Right kidney (tissue), 1 donor: ENCODE data around the gene GALNT16.
"Not testable (repeated sequence)": the region's sequence is repeated elsewhere in the genome, so short reads cannot be mapped to it uniquely, and the experiment has no call there.

Source experiments
- DNase-seq: peaks from one replicate; pipeline ENCODE4 v3.0.0-alpha.2; 2016

The GALNT16 gene

GRCh38 chr14:69285661-69286255 lies 25.8 kb downstream of the GALNT16 start:
- DNase-seq = no peak

- DNase-seq = no peak
These were observed 27.4 kb downstream of the GALNT16 start for GRCh38 chr14:69287098-69288010.

GRCh38 chr14:69288011-69288771 lies 28.2 kb downstream of the GALNT16 start:
- peak; percentile 15 for DNase-seq

DNA sequence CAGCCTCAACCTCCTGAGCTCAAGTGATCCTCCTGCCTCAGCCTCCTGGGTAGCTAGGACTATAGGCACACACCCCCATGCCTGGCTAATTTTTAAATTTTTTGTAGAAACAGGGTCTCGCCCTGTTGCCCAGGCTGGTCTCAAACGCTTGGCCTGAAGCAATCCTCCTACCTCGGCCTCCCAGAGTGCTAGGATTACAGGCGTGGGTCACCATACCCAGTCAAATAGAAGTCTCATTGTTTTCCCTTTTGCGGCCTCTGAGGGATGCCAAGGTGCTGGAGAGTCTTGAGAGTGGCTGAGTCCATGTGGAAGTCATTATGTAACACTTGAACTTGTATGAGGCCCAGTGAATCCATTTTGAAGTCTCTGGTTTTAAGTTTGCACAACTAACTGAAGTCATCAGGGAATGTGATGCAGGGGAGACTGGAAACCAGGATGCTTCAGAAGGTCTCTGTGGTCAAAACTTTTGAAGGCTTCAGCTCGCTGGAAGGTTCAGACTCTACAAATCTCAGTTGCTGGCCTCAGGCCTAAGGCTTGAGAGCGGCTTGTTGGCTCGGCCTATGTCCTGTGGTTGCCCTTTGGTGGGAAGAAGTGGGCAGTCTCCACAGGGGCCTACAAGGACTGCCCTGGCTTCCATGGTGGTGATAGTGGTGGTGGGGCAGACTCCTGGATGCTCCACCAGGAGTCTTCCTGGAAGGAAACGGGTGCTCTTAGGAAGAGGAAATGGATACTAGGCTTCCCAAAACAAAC lies 29.2 kb downstream of the GALNT16 start:
- DNase-seq = no peak

DNA sequence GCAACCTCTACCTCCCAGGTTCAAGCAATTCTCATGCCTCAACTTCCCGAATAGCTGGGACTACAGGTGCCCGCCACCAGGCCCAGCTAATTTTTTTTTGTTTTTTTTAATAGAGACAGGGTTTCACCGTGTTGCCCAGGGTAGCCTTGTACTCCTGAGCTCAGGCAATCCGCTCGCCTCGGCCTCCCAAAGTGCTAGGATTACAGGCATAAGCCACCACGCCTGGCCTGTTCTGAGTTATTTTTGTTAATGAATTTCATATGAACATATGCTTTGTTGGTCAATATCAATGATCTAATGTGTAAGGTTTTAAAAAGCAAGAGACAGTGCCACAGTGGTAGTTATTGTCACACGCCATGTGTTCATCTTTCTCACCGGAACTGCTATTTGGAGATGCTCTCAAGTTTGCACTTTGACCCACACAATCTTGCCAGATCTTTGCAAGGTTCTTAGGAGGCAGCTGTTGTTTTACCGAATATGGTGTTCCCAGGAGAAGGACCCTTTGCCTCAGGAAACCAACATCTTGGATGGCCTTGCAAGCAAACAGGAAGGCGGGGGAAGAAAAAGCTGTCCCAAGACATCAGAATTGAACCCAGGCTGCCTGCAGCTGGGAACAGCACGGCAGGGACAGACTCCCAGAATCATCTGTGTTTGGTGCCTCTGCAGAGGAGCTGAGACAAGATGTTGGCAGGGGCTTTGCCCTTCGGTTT lies 30.0 kb downstream of the GALNT16 start:
- DNase-seq = no peak

DNA sequence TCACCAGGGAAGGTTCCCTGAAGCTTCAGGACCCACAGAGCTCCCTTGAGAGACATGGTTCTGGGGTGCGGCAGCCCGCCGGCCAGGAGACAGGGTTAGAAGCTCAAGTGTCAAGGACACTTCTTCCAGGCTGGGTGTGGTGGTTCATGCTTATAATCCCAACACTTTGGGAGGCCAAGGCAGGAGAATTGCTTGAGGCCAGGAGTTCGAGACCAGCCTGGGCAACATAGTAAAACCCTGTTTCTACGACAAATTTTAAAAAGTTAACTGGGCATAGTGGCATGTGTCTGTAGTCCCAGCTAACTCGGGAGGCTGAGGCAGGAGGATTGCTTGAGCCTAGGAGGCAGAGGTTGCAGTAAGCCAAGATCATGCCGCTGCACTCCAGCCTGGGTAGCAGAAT lies 30.9 kb downstream of the GALNT16 start:
- not testable (repeated sequence) for DNase-seq

DNA sequence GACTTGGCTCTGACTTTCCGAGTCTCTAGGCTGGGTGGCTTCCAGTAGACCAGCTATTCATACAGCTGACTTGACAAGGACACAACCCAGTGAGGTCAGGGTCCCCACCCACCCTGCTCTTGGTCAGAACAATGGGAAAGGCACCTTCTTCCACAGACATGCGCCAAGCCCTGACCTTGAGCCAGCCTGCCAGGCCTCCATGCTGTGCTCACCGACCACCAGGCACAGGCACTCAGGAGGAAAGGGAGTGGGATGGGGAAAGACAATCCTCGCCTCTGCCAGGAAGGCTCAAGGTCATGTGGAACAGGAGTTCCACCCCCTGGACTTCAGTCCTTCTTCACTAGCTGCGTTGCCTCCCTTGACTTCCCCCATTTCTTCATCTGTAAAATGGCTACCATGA lies 31.4 kb downstream of the GALNT16 start:
- no peak for DNase-seq

- no peak for DNase-seq
These were observed 32.1 kb downstream of the GALNT16 start for GRCh38 chr14:69291891-69292561.

DNA sequence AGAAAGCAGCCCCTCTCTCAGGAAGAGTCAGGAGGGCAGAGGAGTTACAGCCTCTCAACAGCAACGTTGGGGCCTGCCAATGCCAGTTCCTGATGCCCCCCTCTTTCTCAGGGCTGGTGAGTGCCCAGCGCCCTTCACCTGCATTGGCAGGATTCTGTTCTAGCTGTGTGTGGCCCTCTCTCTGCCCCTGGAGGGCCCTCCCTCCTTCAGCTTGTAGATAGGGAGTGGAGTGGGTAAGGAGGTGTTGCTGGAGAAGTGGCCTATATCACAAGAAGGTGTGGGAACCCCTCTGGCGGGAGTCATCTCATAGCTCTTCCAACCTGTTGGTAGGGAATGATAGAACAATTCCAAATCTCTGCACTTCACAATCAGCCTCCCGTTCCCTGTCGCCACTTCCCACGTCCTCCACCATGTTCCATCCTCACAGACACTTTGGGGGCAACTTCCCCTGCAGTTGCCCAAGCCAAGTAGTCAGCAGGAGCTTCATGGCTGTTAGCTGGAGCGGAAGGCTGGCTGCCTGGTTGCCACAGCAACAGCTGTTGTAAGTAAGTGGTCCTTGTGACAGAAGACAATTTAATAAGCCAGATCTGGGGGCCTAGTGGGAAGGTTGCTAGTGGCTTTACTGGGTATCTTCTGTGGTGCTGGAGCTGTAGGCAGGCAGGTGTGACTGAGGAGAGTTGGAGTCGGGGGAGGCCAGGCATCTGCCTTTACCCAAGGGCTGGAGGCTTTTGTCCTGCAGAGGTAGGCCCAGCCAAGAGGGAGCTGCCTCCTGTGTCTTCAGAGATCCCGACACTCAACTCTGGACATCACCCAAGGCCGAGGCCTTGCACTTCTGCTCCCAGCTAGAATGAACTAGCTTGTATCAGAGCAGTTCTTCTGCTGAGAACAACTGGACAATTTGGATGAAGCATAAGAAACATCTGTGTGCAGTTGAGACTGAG lies 38.4 kb downstream of the GALNT16 start:
- DNase-seq = no peak

DNA sequence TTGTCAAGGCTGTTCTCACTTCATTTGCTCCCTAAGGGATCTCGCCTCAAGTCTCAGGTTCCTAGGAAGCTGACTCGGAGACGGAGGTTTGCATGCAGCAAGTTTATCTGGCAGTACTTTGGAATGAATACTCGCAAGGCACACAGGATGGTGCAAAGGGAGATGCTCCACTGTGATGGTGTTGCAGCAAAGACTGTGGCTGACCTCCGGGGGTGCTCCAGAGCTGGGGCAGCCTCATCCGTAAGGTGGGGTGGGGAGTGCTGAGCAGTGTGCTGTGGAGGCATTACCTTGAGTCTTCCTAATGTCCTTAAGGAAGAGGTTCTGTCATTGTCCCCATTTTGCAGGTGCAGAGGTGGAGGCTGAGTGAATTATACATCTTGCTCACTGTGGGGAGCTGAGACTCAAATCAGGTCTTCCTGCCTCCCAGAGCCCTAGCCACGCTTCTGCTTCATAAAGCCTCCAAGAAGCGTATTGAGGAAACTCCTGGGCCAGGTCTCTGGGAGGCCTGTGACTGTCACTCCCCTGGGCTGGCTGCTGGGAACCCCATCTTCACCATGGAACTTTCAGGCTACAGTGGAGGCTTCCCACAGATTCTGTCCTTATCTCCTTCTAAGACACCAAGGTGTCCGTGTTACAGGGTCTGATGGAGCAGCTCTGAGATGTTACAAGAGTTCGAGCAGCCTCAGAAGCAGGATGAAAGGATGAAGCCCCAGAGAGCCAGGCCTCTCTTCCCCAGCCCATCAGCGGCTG lies 39.5 kb downstream of the GALNT16 start:
- DNase-seq = no peak

- no peak for DNase-seq
These were observed 40.8 kb downstream of the GALNT16 start for GRCh38 chr14:69300601-69301221.

GRCh38 chr14:69303086-69303485 lies 43.1 kb downstream of the GALNT16 start:
- DNase-seq = no peak

- no peak for DNase-seq
These were observed 52.6 kb downstream of the GALNT16 start for GRCh38 chr14:69312608-69313007.

DNA sequence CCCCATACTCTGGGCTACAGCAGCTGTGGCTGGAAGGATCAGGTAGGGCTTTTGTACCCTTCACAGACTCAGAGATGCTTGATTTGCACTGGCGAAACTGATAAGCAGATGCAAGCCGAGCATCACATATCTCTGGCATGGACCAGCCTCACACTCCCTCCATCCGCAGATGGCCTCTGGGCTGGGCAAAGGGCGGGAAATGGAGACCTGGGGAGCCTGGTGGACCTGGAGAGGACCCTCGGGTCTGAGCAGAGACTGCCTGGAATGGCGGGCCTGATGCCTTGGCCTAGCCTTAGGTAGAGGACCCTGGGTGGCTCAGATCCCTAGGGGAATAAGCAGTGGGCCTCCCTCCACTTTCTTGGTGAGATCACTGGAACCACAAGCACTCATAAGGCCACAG lies 53.2 kb downstream of the GALNT16 start:
- no peak for DNase-seq

GRCh38 chr14:69314327-69314726 lies 54.4 kb downstream of the GALNT16 start:
- DNase-seq = no peak

DNA sequence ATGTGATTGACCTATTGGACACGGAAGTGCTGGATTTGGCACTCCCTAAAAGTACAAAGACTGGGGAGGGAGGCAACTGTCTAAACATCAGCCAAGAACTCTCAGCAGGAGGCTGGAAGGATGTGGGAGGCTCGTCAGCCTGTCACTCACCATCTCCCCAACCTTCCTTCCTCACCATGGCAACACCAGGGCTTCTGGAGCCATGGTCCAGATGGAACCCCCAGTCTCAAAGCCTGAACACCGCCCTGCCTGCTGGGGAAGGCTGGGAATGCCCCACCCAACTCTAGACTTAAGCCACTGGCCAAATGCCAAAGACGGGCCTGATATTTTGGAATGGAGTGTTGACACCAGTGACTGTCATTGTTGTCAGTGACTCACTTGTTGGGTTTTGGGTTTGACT lies 55.3 kb downstream of the GALNT16 start:
- DNase-seq = no peak

GRCh38 chr14:69316449-69317101 lies 56.6 kb downstream of the GALNT16 start:
- DNase-seq = no peak

DNA sequence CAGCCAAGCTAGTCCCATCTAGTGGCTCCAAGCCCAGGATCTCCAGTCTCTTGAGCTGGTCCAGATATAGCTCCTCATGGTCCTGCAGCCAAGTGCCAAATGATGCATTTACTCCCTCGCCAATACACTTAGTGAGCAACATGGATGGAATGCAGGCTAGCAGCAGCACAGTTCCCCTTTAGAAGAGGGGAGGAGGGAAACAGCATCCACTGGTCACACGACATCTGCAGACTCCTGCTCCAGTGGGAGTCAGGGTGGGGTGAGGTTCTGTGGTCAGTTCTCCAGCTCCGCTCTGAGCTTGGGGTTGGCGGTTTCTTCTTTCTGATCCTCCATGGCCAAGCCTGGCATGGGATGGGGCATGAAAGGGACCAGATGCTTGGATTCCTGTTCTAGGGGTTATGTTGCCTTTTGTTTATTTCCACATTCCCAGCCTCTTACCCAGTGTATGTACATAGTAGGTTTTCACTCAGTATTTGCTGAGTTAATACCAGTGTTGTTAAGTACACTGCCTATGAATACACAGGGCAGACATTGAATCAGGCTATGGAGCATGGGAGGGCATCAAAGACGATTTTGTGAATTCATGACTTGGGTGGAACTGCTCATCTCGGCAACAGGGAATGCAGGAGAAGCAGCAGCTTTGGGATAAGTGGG lies 57.3 kb downstream of the GALNT16 start:
- DNase-seq = no peak
